NCI-H748 treated with DMSO at 0.1 percent for 48 hours (cell line): ENCODE results near the gene TMEM271.

ENCODE experiments used
- DNase-seq: peaks from one replicate; lab custom pipeline; 2025; lab: John Stamatoyannopoulos, UW

The TMEM271 gene

DNA sequence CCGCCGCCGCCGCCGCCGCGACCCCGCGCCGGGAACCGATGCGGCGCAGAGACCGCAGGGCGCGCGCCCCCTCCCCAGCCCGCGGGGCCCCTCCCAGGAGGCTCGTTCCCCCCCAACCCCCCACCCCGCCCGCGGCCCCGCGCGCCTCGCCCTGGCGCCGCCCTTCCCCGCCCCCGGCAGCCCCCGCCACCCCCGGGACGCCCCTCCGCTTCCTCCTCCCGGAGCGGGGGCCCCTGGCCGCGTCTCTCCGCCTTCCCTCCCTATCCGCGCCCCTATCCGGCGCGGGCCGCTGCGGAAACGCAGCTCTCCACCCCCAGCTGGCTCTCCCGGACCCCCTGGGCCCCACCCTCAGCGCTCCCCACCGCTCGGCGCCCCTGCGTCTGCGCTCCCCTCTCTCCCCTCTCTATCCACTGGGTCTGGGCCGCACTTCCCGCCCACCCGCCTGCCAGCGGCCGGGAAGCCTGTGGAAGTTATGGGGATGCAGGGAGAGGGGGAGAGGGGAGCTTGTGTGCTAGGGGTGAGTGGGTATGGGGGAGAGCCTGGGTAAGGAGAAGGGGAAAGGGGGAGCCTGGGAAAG, at the start of gene TMEM271:
TSS of gene TMEM271 (minus strand) at position 51 of the 577 bp plus-strand sequence. CDS start 233 bp downstream, outside the sequence.
- DNase-seq = no peak

GRCh38 chr4:625631-626161, 49.6 kb upstream of the TMEM271 start:
- DNase-seq = no peak

GRCh38 chr4:624705-625590, 48.9 kb upstream of the TMEM271 start, which contains the start of gene PDE6B:
PDE6B (plus strand) TSS chr4:625573; CDS start chr4:625627, 54 bp downstream.
- no peak for DNase-seq

GRCh38 chr4:623914-624566, 47.9 kb upstream of the TMEM271 start:
- DNase-seq = no peak

DNA sequence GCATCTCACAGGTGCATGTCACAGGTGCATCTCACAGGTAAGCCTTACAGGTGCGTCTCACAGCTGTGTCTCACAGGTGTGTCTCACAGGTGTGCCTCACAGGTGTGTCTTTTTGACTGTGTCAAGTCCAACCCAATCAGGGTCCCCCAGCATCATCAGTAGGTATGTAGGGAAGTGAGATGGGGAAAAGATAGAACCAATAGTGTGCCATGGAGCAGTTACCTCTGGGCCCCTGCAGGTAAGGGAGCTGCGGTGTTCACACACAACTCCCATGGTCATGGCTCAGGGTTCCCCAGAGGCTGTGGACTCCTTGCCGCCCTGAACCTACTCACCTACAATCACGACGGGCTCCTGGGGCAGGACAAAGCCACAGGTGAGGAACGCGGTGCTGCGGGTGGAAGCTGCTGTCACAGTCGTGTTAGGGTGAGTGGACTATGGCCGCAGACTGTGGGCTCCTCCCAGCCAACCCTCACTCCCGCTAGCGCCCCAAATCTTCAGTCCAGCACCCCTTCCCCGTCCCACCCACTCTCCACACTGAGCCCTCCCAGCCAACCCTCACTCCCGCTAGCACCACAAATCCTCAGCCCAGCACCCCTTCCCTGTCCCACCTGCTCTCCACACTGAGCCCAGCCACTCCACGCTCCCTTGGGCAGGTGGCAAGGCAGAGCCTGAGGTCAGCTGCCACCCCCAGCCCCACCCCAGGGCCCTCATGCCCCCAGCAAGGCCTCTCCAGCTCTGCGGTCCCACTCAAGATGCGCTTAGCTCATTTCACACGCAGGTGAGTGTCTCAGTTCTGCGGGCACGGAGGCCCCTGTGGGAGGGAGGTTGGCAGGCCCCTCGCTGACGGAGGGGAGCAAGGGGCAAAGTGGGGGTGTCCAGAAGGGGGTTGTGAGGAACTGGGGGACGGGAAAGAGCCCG, 47.2 kb upstream of the TMEM271 start:
- DNase-seq = no peak

GRCh38 chr4:622071-622995, 46.2 kb upstream of the TMEM271 start:
- no peak for DNase-seq

GRCh38 chr4:621296-622070, 45.4 kb upstream of the TMEM271 start:
- DNase-seq = no peak

DNA sequence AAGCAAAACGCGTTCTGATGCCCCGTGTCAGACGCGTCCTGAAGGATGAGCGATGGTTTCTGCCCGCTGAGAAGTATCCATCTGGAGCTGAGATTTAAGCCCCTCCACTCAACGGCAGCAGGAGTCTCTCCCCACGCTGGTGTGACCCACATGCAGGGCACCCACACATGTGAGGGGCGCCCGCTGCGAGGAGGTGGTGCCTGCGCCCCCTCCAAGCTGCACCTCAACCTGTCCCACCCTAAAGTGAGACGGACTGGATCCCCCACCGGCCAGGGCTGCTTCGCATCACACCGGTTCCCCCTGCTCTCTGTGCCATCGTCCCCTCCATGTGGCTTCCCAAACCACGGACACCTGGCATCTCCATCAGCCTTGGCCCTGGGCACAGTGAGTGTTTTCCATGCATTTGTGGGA, 44.8 kb upstream of the TMEM271 start:
- no peak for DNase-seq

DNA sequence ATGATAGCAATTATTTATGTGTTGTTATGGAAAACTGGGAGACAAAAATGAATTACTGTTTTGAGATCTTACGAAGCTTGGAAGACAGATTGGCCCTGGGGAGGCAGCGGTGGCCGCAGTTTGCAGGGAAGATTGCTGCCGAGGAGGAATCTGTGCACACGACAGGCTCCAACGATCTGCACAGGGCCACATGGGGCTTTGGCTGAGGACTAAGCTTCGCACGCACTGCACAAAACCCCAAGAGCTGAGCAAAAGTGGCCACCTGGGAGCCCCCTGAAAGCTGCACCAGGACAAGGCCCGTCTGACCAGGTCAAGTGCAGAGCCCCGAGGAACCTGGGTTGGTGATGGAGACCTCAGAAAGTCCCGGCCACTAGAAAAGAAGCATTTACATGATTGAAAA, 44.1 kb upstream of the TMEM271 start:
- DNase-seq = no peak

- no peak for DNase-seq
Observed at GRCh38 chr4:617644-618641, 41.8 kb upstream of the TMEM271 start.

- no peak for DNase-seq
Observed at GRCh38 chr4:616911-617643, 41.0 kb upstream of the TMEM271 start.

DNA sequence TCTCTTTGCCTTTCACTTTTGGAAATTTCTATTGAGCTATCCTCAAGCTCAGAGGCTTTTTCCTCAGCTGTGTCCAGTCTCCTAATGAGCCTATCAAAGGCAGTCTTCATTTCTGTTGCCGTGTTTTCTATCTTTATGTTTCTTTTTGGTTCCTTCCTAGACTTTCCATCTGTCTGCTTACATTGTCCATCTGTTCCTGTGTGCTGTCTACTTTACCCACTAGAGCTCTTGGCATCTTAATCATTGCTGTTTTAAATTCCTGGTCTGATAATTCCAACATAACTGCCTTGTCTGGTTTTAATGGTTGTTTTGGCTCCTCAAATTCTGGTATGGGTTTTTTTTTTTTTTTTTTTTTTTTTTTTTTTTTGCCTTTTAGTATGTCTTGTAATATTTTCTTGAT, 40.0 kb upstream of the TMEM271 start:
- no peak for DNase-seq

DNA sequence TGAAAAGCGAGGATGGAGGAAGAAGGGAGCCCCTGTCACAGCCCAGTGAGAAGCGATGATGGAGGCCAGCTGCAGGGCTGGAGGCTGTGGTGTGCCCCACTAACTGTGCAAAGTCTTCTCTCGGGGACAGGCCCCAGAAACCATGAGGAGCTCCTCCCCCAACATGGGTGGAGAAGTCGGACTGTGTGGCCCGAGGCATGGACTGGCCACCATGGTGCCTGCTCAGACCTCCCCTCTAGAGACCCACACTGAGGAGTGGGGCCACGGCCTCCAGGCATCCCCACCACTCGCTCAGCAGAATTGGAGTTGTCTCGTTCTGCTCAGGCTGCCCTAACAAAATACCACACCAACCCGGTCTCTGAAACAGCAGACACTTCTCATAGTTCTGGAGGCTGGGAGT, 37.0 kb upstream of the TMEM271 start:
- no peak for DNase-seq

GRCh38 chr4:612749-613125, 36.6 kb upstream of the TMEM271 start:
- DNase-seq = no peak

- no peak for DNase-seq
Observed at GRCh38 chr4:612052-612748, 36.1 kb upstream of the TMEM271 start.

DNA sequence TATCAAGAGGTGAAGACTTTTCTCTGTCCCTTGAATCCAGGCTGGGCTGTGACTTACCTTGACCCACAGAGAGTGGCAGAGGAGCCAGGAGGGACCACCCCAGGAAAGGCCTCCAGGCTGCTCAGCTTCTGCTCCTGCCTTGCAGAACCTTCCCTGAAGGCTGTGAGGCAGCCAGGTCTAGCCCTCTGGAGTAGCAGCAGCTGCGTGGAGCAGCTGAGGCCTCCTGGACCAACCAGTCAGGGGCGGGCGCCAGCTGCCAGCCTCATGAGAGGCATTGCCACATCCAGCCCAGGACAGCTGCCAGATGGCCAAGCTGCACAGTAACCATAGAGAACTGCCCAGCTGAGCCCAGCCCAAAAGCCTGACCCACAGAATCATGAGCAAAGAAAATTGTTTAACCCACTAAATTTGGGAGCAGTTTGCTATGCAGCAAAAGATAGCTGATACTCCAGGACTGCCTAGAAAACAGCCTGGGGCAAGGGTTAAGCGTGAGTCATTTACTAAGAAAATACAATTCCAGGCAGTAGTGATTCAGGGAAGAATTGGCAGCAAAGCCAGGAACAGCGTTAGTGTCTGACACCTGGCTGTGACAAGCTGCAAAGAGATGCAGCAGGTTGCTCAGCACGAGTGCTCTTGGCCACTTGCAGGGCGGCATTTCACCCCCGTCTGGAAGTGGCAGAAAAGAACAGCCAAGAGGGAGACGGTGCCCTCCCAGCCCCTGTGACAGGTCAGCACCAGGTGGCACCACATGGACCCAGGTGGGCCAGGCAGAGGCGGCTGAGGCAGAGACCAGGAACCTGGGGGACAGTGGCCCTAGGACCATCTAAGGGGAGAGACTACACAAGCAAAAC, 34.5 kb upstream of the TMEM271 start:
- DNase-seq = no peak
